Measurements from ENCODE around the gene POLE2. TPM values are rescaled to one million over a fixed set of nuclear protein-coding genes. Genes with fewer than 3 reads are reported as not detected.
"Not testable (repeated sequence)": the region's sequence is repeated elsewhere in the genome, so short reads cannot be mapped to it uniquely, and the experiment has no call there.

Gene POLE2
- polyA plus RNA-seq (2011; rRNA removed) = 3.3 and 5.8 TPM in 2 replicates
- polyA minus RNA-seq (2011; rRNA and poly(A)+ RNA removed) = 2.4 and 3.0 TPM in 2 replicates

GRCh38 chr14:49687942-49688700 is at the start of gene POLE2:
POLE2 (minus strand) TSS chr14:49688214; CDS start chr14:49688203, 11 bp downstream.
- H3K36me3 ChIP-seq (ENCODE audit: control insufficient read depth, insufficient read depth, low read length) = no peaks in the 10 kb centered on the region
- ChIA-PET CTCF (interaction anchor here (0.7 to 1.6 kb wide), 4 partner anchors 11 to 165 kb away, joined by 3 to 4 read pairs (median 4); partner anchors contain the start of gene NEMF), POLR2A (no interaction called here)
- no peak for TF ChIP-seq CTCF (IDR thresholded peaks at IDR 0.05; ENCODE audit: insufficient read depth, low read depth, low read length)
- no peaks in the 10 kb centered on the region for H3K27me3 ChIP-seq (ENCODE audit: control insufficient read depth, insufficient read depth, low read length)
- H3K4me3 ChIP-seq (ENCODE audit: low read depth, low read length) = peak within 1 kb of the TSS; percentile 62
- DNase-seq (ENCODE audit: low read depth) = no peak

DNA sequence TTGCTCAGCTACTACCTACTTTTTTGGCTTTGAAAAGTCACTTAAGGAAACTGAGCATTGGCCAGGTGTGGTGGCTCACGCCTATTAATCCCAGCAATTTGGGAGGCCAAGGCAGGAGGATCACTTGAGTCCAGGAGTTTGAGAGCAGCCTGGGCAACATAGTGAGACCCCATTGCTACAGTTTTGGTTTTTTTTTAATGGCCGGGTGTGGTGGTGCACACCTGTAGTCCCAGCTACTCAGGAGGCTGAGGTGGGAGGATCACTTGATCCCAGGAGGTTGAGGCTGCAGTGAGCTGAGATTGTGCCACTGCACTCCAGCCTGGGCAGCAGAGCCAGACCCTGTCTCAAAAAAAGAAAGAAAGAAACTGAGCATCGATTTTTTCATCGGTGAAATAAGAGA is 47.7 kb upstream of the POLE2 start:
- H3K4me3 ChIP-seq (ENCODE audit: low read depth, low read length); DNase-seq (ENCODE audit: low read depth); POLR2A ChIA-PET; H3K36me3 ChIP-seq (ENCODE audit: control insufficient read depth, insufficient read depth, low read length); H3K27me3 ChIP-seq (ENCODE audit: control insufficient read depth, insufficient read depth, low read length): not testable (repeated sequence)
- CTCF ChIA-PET = interaction anchor here (2.0 kb wide), 1 partner anchor 11 kb away, joined by 6 read pairs; no protein-coding TSS in a partner anchor

DNA sequence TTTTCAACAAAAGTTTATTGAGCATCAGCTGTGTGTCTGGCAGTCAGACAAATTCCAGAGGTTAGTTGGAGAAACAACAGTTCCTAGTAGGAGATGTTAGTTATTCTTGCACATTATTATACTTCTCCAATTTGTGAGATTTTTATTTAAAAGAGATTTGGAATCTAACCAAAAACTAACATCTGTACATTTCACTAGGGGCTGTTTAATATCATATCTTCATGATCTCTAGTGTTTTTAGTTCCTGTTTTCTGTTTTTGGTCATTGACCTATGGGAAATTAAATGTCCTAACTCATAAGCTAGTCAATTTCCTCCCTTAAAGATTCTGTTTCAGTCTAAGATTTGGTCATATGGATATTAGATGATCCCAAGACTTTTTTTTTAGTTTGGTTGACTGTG is 45.8 kb upstream of the POLE2 start:
- CTCF ChIA-PET = no interaction called here
- Histone ChIP-seq H3K4me3 (ENCODE audit: low read depth, low read length) (no peak overlapping the region), H3K27me3 (ENCODE audit: control insufficient read depth, insufficient read depth, low read length) (no peaks in the 10 kb centered on the region), H3K36me3 (ENCODE audit: control insufficient read depth, insufficient read depth, low read length) (no peaks in the 10 kb centered on the region)
- POLR2A ChIA-PET = no interaction called here
- DNase-seq (ENCODE audit: low read depth) = no peak
- no peak for TF ChIP-seq CTCF (IDR thresholded peaks at IDR 0.05; ENCODE audit: insufficient read depth, low read depth, low read length)

GRCh38 chr14:49732896-49733295 is 44.9 kb upstream of the POLE2 start:
- ChIA-PET CTCF (interaction anchor here (0.6 kb wide), 1 partner anchor 21 kb away, joined by 3 read pairs; no protein-coding TSS in a partner anchor), POLR2A (no interaction called here)
- Histone ChIP-seq H3K27me3 (ENCODE audit: control insufficient read depth, insufficient read depth, low read length) (no peaks in the 10 kb centered on the region), H3K36me3 (ENCODE audit: control insufficient read depth, insufficient read depth, low read length) (no peaks in the 10 kb centered on the region), H3K4me3 (ENCODE audit: low read depth, low read length) (no peak overlapping the region)
- TF ChIP-seq CTCF (IDR thresholded peaks at IDR 0.05; ENCODE audit: insufficient read depth, low read depth, low read length) = no peak
- DNase-seq (ENCODE audit: low read depth) = no peak

DNA sequence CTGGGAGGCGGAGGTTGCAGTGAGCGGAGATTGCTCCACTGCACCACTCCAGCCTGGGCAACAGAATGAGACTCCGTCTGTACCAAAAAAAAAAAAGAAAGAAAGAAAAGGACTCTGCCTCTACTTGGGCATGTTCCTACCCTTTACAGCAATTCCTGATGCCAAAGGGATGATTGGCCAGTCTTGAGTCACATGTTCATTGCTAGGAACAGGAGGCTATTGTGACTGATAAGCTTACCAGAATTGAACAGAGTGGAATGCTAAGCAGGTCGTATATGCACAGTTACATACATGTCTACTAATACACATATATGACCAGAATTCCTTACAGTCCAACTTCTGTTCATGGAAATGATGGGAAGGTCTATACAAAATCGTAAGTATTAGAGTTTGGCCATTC is 39.2 kb upstream of the POLE2 start:
- POLR2A ChIA-PET = no interaction called here
- Histone ChIP-seq H3K4me3 (ENCODE audit: low read depth, low read length) (no peak overlapping the region), H3K36me3 (ENCODE audit: control insufficient read depth, insufficient read depth, low read length) (no peaks in the 10 kb centered on the region), H3K27me3 (ENCODE audit: control insufficient read depth, insufficient read depth, low read length) (no peaks in the 10 kb centered on the region)
- TF ChIP-seq CTCF (IDR thresholded peaks at IDR 0.05; ENCODE audit: insufficient read depth, low read depth, low read length) = no peak
- CTCF ChIA-PET = no interaction called here
- DNase-seq (ENCODE audit: low read depth) = no peak

DNA sequence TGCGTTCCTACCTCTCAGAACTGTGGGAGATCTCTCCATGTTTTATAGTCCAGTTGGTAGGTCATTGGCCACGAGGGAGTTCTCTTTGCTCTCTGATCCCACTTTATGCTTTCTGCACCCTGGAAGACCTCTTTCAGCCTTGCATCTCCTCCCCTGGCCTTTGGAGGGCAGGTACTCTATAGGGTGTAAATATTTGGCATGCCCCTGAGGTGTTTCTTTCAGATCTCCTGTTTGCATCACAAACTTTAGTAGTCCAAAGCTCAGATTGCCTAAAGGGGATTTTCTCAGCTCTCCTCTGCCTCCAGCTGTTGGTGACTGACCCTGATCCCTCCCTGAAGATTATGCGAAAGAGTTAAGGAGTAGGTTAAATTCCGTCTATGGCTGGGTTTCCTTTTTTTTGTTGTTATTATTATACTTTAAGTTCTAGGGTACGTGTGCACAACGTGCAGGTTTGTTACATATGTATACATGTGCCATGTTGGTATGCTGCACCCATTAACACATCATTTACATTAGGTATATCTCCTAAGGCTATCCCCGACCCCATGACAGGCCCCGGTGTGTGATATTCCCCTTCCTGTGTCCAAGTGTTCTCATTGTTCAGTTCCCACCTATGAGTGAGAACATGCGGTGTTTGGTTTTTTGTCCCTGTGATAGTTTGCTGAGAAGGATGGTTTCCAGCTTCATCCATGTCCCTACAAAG is 33.9 kb upstream of the POLE2 start:
- DNase-seq (ENCODE audit: low read depth); POLR2A ChIA-PET; H3K27me3 ChIP-seq (ENCODE audit: control insufficient read depth, insufficient read depth, low read length); CTCF ChIA-PET; H3K4me3 ChIP-seq (ENCODE audit: low read depth, low read length); H3K36me3 ChIP-seq (ENCODE audit: control insufficient read depth, insufficient read depth, low read length): not testable (repeated sequence)

Measured in BJ (cell line).